ENCODE data around the gene USP27X.

USP27X gene

GRCh38 chrX:49880668-49881067, 1.4 kb downstream of the USP27X start:
- no peak for DNase-seq (ENCODE audit: low read depth in 4 of 4, low spot score in 1 of 4)

GRCh38 chrX:49884290-49884862, 5.1 kb downstream of the USP27X start:
- peak in 3 of 4 experiments; percentile 25 to 33 (median 33) for DNase-seq (ENCODE audit: low read depth in 4 of 4, low spot score in 1 of 4)

- DNase-seq (ENCODE audit: low read depth in 4 of 4, low spot score in 1 of 4), result no peak
Observed at GRCh38 chrX:49892542-49892941, 13.3 kb downstream of the USP27X start.

- DNase-seq (ENCODE audit: low read depth in 4 of 4, low spot score in 1 of 4), result no peak
Observed at GRCh38 chrX:49896951-49897350, 17.7 kb downstream of the USP27X start.

- no peak for DNase-seq (ENCODE audit: low read depth in 4 of 4, low spot score in 1 of 4)
Observed at GRCh38 chrX:49901048-49901447, 21.8 kb downstream of the USP27X start.

GRCh38 chrX:49910344-49910743, 31.1 kb downstream of the USP27X start:
- no peak for DNase-seq (ENCODE audit: low read depth in 4 of 4, low spot score in 1 of 4)

GRCh38 chrX:49912086-49912485, 32.8 kb downstream of the USP27X start:
- no peak for DNase-seq (ENCODE audit: low read depth in 4 of 4, low spot score in 1 of 4)

GRCh38 chrX:49912861-49913260, 33.6 kb downstream of the USP27X start:
- no peak for DNase-seq (ENCODE audit: low read depth in 4 of 4, low spot score in 1 of 4)

- peak in 2 of 4 experiments; percentile 10 to 16 for DNase-seq (ENCODE audit: low read depth in 4 of 4, low spot score in 1 of 4)
Observed at GRCh38 chrX:49915361-49916222, 36.3 kb downstream of the USP27X start.

- peak in 1 of 4 experiments; percentile 14 for DNase-seq (ENCODE audit: low read depth in 4 of 4, low spot score in 1 of 4)
Observed at GRCh38 chrX:49919617-49920016, 40.3 kb downstream of the USP27X start.

- DNase-seq (ENCODE audit: low read depth in 4 of 4, low spot score in 1 of 4), result no peak
Observed at GRCh38 chrX:49921109-49921508, 41.8 kb downstream of the USP27X start.

- DNase-seq (ENCODE audit: low read depth in 4 of 4, low spot score in 1 of 4), result peak; percentile 63 to 86 (median 80)
Observed at GRCh38 chrX:49922291-49923241, 43.3 kb downstream of the USP27X start, which contains the start of gene CLCN5. CLCN5 (plus strand) TSS chrX:49922596; CDS start chrX:49925299, 2,703 bp downstream.

GRCh38 chrX:49925176-49925575, 45.9 kb downstream of the USP27X start:
- no peak for DNase-seq (ENCODE audit: low read depth in 4 of 4, low spot score in 1 of 4)

GRCh38 chrX:49930039-49930438, 50.8 kb downstream of the USP27X start:
- no peak for DNase-seq (ENCODE audit: low read depth in 4 of 4, low spot score in 1 of 4)

All from stimulated activated CD4-positive, alpha-beta T cell treated with anti-CD3 and anti-CD28 coated beads, Interleukin-1b, Interleukin-23, amount 100 ng/mL, for 24 hours (primary cell).